ENCODE results near the gene SPATA9. TPM values are rescaled to one million over a fixed set of nuclear protein-coding genes. Genes with fewer than 3 reads are reported as not detected.
A peak's percentile ranks its signal among the peaks of the same experiment; 100 is the strongest.

SPATA9 gene
- total and polyA plus RNA-seq, 2 of the 13 experiments (the other 11 are each of a cell fraction or from before 2014, with no cell fraction given), result not detected

GRCh38 chr5:95646569-95647431 lies 36.0 kb downstream of the SPATA9 start, which contains the start of gene RFESD (continued):
- TF ChIP-seq HNF1A (IDR thresholded peaks at IDR 0.05; ENCODE audit: low read depth), result peak; percentile 84
- peak; percentile 99 for TF ChIP-seq HNF1A (CRISPR knock-in tag; IDR thresholded peaks at IDR 0.05; ENCODE audit: borderline replicate concordance)
- no peak for TF ChIP-seq ZNF124 (CRISPR knock-in tag; IDR thresholded peaks at IDR 0.05)
- TF ChIP-seq ZBTB2 (CRISPR knock-in tag; IDR thresholded peaks at IDR 0.05; ENCODE audit: low read depth), result no peak
- TF ChIP-seq ZNF33B (CRISPR knock-in tag; IDR thresholded peaks at IDR 0.05), result no peak; the same call in 1 of the 2 replicates
- TF ChIP-seq ZNF788 (CRISPR knock-in tag; IDR thresholded peaks at IDR 0.05; ENCODE audit: borderline replicate concordance), result peak; percentile 87
- TF ChIP-seq RAD21 (CRISPR knock-in tag; IDR thresholded peaks at IDR 0.05), result peak; percentile 32; the same call in 1 of the 2 replicates
- peak; percentile 68; the same call in 1 of the 2 replicates for TF ChIP-seq MAZ (IDR thresholded peaks at IDR 0.05; ENCODE audit: borderline replicate concordance, low read depth, low read length)
- TF ChIP-seq MAZ (CRISPR knock-in tag; IDR thresholded peaks at IDR 0.05; ENCODE audit: low read depth), result peak; percentile 77; the same call in 1 of the 2 replicates
- peak; percentile 96 for TF ChIP-seq HOMEZ (CRISPR knock-in tag; IDR thresholded peaks at IDR 0.05; ENCODE audit: low read depth)
- TF ChIP-seq ZNF318 (CRISPR knock-in tag; IDR thresholded peaks at IDR 0.05), result no peak
- TF ChIP-seq ZNF644 (CRISPR knock-in tag; IDR thresholded peaks at IDR 0.05; ENCODE audit: low read depth), result peak; percentile 36; the same call in 1 of the 2 replicates
